ENCODE data around the gene ADCY1.

The ADCY1 gene

DNA sequence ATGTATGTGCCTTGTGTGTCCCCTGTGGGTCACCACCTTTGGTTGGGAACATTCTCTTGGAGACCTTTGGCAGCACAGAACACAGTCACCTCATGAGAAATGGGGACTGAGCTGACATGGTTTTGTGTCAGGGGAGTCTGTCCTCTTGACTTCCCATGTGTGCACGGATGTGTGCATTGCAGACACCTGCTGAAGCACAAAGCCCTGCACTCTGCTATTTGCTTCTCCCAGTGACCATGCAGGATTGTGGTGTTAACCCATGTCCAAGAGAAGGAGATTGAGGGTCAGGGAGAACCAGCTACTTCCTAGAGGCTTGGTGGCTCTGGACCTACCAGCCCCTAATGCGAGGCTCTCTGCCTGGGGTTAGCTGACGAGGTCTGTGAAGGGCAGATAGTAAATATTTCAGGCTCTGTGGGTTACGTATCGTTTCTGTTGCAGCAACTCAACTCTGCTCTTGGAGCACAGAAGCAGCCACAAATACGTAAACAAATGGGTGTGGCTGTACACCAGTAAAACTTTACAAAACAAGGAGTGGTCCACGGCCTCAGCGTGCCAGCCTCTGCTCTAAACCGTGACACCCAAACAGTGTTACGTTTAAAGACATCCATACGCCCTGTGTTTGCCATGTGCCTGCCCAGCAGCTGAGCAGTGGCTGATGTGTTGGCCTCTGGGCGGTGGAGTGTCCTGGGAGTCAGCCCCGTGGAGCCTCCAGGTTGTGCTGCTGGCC is 51.7 kb downstream of the ADCY1 start:
- no peak for DNase-seq

DNA sequence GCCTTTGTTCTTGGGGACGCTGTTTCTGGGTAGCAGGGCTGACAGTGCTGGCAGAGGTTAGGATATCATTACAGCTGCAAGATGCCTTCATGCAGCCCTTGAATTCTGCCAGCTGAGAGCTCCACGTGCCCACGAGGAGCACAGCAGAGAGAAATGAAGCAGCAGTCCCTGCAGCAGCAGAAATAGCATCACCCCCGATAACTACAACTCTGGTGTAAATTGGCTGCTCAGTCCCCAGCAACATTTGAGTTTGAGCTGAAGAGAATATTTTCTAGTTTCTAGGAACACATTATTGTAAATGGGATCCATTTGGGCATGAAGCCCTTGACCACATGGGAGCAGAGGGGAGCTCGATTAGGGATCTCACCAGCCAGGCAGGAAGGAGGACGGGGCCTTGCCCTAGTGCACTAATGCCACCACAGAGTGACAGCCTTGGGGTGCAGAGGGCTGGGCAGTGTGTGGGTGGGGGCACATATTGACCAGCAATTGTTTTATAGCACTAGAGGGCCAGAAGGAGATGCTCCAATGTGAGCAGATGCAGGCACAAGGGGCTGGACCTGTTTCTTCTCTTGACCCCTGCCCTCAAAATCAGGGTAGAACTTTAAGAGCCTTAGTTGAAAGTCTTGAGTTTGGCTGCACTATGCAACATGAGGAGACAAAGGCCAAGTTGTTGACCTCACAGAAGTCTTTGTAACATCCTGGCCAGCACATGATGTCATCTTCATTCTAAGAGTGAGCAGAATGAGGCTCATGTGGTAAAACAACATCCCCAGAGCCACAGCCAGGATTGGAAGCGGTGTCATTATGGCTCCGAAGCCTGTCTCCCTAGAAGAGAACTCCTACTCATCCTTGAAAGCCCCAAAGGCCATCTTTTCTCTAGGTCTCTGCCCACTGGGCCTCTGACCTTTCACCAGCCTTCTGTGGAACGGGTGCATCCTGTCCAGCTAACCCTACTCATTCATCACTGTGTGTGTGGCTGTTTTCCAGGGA is 52.6 kb downstream of the ADCY1 start:
- no peak for DNase-seq

DNA sequence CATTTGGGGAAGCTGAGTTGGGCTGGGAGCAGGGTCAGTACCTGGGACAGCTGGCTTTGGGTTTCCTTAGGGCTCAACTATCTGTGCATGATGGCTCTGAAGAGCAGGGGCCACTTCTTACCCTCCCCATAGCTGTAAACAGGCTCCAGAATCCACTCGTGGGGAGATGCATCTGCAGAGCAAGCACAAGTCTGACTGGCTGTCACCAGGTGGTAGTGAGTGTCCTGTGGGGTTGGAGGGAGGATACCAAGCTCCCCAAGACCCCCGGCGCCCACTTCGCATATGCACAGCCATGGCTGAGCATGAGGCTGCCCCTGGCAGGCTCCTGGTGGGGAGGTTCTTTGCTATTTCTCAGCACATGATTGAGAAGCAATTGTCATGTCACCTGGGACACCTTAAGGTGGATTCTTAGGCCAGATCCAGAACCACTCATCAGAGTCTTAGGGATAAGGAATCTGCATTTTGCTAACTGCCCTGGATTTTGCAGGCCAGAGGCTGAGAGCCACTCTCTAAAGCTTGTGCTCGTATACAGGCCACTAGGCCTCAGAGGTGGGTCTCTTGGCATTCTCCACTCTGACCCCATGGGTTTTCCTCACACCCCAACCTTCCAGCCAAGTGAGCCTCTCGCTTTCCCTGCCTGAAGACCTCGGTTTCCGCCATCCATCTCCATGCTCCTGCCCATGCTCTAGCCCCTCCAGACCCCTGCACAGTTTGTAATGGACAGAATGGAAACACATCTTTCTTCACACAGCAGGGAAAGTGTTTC is 53.7 kb downstream of the ADCY1 start:
- DNase-seq = no peak

DNA sequence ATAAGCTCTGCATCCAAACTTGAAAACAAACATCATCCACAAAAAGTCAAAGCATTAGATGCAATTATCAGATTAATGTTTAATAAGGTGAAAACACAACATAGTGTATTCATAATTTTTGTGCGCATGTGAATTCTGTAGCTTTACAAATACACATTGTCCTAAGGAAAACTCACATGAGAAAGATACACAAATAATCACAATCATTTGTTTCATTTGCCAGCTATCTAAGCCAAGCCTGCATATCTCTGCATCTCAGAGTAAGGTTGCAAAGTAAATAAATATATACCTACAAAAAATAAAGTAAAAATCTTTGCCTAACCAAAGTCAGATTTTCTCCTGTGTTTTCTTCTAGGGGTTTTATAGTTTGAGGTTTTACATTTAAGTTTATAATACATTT is 57.4 kb downstream of the ADCY1 start:
- no peak for DNase-seq

DNA sequence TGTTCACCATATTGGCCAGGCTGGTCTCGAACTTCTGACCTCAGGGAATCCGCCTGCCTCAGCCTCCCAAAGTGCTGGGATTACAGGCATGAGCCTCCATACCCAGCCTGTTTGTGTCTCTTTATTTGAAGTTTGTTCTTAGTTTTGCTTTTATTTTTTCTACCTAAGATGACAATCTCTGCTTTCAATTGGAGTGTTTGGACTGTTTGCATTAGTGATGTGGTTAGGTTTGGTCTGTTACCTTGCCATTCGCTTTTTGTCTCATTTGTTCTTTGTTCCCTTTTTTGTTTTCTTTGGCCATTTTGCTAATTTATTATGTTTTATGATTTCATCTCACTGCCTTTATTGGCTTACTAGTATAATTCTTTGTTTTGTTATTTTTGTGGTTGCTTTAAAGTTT is 62.6 kb downstream of the ADCY1 start:
- DNase-seq = no peak

DNA sequence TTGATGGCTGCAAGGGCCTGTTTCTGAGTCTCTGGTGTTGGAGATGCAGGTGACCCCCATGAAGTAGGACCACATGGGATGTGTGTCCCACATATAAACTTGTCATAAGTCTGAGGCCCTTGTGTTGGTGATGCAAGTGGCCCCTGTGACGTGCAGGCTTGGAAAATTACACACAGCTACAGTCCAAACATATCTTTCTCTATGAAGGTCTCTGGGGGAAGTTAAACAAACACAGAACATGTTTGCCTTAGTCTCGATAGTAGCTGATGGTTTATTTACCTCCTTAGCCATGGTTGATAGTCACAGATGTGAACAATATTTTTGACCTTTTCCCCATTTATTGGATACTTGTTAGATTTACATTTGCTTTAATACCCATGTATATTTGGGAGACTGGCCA is 64.7 kb downstream of the ADCY1 start:
- no peak for DNase-seq

DNA sequence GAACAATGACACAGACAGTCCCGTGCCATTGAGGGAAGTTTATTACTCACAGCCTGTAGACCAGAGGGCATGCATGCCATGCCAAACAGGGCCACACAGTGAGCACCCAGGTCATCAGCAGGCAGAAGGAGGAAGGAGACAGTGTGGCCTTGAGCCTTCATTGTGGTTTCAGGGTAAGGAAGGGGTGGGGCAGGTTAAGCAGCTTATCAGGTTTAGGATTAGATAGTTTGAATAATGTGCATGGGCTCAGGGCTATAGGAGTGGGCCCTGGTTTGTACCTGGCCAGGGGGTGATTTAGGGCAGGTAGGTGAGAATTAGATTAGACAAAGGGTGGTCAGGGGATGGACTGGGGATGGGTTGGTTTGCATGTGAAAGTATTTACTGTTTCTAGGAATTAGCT is 67.9 kb downstream of the ADCY1 start:
- no peak for DNase-seq

DNA sequence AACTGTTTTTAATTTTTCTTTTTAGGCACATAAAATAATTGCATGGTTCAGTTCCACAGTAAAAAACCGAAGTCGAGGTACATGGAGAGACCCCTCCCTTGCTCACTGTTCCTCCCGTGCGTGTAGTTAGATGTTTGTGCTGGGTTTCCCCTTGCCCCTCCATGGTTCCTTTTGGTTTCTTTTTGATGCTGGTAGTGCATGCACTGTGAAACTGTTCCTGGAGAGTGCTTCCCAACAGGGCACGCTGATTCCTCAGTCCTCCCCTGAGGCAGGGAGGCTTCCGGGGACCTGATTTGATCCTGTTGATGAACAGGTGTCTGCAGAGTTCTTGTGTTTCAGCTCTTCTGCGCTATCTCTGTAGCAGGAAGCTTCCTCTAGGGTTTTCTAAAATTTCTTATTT is 69.5 kb downstream of the ADCY1 start:
- no peak for DNase-seq

DNA sequence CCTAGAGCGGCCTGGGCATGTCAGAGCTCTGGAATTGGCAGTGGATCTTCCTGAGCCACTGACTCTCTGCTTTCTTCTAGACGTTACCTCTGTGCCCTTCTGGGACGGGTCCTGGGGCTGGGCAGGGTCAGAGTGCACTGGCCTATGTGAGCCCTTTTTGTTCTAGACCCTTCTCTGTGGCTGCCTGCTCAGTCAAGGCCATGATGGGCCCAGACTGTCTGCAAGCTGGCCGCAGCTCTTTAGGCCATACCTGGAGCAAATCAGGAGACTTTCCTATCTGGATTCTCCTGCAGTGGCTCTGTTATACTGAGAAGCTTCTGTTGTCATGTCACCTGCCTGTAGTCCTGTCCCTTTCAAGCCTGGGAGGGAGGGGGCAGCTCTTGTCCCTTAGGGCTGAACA is 70.1 kb downstream of the ADCY1 start:
- DNase-seq = no peak

DNA sequence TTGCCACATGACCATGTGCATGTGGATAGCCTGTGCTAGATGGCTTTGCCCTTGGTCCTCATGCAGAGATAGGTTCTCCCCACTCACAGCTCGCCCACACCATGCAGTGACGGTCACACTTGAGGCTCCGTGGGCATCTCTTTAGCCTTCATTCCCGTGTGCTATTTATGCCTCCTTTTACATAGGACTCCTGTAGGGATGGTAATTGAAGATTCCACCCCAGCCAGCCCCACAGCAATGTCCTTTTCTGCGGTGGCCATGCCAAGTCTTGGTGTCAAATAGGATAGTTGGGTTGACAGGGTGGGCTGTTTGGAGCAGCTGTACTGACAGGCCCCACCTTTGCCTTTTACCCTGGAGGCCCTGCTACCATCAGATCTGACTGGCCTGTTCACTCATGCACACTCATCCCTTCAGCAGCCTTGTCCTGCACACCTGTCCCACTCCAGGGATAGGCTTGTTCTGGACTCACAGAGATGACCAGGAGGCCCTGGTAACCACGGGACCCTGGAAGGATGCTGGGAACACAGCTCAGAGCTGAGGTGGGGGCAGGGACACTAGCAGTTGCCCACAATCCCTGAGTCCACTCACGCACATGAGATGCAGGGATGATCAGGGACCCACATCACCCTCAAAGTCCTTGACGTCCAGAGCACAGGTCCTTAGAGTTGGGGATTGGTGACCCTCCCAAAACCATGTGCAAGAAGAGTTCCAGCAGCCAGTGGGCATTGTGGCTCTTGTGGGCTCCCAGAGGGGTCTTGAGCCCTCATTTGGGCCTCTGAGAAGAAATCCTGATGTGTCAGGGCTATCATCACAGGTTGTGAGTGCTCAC is 71.2 kb downstream of the ADCY1 start:
- DNase-seq = no peak

DNA sequence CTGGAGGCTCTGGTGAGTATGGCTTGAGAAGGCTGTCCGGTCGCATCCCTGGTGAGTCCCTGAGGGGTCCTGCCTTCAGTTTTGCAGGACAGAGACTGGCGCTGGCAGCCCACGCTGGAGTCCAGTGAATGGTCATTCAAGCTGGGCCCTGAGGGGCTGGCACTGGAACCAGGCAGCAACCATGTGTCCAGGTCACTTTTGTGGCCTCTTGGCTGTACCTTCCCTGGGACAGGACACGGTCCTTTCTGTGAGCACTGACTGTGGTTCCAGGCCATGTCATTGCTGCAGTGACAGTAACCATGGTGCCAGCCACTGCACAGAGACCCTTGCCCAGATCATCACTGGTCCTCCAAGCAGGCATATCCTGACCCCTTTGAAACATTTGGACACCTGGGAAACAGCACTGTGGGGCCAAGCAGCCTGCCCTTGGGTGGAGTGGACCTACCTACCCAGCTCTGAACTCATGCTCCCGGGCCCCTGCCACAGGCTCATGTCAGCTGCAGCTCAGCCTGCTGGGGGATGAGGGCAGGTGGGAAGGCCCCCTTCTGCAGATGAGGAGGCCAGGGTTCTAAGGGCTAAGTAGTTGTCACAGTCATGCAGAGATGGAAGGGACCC is 72.1 kb downstream of the ADCY1 start:
- no peak for DNase-seq

DNA sequence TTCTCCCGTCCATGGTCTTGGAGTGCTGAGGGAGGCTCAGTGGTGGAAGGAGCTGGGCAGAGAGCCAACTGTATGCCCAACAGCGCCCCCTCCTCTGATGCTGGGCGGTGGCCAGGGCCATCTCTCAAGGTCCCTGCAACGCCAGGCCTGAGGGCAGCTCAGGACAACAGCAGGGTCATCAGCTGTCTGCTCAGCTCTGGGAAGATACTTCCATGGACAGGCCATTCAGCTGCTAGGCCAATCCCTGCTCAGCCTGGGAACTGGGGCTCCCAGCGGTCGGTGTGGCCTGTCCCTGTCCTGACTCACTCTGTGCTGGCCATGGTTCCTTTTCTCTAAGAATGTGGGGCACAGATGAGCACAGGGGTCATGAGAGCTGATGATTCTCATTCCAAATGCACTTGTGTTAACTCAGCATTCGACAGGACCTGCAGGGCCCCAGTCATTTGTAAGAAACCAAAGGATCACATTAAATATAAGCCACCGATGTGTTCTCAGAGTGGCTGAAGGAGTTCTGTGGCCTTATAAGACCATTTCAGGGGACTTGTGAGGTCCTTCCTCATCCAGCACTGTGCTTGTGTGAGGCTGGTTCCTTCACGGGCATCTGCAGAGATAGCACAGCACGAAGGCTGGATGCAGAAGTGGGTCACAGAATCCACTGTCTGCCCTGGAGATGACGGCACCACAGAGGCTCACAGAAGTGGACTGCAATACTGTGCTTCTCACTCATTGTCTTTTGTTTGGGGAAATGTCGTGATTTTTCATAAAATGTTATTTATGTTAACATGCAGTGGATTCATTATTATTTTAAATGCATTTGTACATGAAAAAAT is 73.0 kb downstream of the ADCY1 start:
- DNase-seq = no peak

DNA sequence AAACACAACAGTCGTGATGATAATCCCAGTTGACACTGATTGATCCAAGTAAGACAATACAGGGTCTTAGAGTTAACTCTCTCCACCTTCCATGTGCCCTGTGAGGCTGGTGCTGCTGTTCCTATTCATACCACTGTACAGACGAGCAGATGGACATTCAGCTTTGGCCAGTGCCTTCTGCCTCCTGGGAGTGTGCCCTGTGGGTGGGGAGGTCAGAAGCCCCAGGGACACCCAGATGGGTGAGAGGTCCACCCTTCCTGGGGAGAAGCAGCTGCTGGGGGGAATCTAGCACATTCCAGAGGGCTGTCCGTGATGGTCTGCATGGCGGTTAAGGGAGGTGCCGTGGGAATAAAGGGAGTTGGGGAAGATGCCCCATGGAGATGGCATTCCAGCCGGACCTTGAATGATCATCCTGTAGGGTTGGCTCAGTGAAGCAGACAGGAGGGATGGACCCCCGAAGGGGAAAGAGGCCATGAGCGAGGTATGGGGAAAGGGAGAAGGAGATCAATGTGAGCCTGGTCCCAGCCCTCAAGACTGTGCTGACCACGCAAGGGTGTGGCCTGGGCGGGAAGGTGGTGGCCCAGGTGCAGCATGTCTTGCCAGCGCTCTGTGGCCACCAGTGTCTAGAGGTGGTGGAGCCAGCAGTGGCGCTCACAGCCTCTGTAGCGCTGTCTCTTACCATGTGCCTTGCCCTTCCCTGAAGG is 74.0 kb downstream of the ADCY1 start:
- no peak for DNase-seq

DNA sequence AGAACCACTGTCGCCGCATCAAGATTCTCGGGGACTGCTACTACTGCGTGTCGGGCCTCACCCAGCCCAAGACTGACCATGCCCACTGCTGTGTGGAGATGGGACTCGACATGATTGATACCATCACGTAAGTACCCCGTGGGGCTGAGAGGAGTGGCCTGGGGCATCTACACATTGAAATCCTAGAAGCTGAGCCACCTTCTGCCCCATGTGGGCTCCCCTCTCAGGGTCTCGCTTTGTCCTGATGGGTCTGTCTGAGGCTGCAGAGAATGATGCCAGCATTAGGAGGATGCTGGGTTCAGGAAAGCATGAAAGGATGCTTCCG is 74.5 kb downstream of the ADCY1 start:
- DNase-seq = no peak

DNA sequence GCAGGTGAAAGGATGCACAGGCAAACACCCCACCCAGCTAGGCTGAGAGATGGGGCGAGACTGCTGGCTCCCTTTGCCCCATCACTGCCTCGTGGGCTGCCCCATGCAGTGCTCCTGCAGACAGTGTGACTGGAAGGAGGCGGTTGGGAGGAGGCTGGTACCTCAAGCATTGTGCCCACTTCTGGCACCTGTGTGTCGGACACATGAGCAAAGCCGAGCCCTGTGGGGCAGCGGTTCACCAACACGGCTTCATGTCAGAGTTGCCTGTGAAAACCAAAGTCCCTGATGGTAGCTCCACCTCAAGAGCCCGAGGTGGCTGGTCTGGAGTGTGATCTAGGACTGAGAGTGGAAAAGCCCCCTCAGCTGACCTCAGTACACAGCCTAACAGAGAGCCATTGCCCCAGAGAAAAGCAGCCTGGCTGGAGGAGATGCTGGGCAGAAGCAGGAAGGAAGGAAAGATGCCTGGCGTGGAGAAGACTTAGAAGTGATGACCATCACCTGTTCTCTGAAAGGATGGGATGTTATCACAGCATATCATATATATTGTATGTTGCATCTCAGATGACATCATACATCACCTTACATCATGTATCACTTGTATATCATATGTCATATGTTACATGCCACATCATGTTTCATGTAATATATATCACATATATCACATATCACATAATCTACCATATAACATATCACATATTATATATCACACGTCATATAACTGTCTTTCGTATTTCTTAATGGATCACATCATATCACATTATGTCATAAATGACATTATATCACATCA is 75.6 kb downstream of the ADCY1 start:
- no peak for DNase-seq

DNA sequence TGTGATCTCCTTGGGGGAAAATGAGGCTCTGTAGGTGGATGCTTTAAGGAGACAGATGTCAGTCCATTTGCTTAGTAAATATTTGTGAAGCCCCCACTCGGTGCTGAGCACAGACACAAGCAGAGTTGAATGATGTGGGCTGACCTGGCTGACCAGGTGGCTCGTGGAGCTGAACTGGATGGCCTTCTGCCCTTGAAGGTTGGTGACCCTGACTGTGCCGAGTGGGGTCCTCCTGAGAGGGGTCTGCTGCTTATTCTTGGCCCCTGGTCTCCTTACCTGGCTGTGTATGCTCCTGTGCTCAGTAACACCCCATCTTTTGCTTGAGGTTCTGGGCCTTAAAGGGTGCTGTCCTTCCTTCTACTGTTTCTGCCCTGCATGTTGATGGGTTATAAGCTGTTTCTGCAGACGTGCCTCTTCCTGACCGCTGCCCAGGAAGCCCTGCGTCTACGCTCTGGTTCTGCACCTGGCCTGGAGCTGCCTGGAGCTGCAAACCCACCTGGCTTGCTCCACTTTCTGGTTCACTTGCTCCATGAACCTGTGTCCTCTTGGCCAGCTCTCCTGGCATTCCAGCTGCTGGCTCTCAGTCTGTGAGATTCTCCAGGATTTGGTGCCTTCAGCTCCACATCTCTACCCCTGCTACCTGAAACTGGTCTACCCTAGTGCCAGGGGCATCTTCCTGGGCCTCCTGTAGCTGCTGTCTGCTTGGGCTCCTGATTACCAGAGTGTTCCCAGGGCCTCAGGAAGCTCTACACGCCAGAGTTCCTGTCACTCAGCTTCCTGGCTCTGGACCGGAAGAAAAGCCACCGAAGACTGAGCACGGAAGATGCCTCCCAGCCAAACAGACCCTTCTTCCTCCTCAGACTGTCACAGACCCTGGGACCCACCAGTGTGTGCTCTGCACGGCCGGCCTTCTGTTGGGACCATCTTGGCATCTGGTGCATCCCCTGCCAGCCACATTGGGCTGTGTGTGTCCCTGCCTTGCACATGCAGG is 76.5 kb downstream of the ADCY1 start:
- no peak for DNase-seq

DNA sequence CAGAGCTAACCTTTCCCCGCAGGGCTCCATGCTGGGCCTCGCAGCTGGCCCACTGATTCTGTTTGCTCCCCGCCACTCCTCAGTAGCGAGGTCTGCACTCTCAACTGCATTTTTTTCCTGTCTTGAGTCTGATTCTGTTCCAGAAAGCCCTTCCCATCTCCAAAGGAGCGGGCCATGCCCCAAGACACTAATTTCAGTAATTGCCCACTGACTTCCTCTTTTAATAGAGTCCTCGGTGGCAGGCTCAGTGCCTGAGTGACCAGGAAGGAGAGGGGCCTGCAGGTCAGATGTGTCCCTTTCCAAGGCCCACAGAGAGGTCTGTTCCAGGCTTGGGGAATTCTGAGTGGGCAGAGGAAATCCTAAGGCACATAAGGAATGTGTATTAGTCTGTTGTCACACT is 77.4 kb downstream of the ADCY1 start:
- DNase-seq = no peak

DNA sequence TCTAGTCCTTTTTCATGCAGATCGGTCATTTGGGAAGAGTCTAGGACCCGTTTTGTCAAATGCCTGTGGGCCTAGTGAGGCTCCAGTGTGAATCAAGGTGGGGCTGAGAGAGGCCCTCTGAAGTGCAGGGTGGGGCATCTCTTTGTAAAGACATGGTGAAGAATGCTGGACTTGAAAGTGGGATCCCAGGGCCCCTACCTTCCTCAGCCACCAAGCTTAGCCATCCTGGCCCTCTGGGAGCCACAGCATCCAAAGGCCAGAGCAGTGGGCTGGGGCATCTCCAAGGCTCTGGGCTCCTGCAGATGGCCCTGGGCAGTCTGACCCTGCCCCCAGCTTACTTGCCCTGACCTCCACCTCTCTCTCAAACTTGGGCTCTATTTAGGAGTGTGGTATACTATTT is 78.5 kb downstream of the ADCY1 start:
- DNase-seq = no peak

Data from CD4-positive, alpha-beta T cell treated with Interleukin-6 for 4 hours (primary cell).